Fibroblast of the aortic adventitia (primary cell): ENCODE measurements around the gene GLTPD2. TPM values are rescaled to one million over a fixed set of nuclear protein-coding genes. Genes with fewer than 3 reads are reported as not detected.
A peak's percentile ranks its signal among the peaks of the same experiment; 100 is the strongest.

Experiments used
- DNase-seq: peaks from one replicate; pipeline ENCODE4 v3.0.0-alpha.2; 2010; ENCODE audit warnings: low read depth
- H3K4me3 ChIP-seq: 2 replicates; pipeline ENCODE4 v1.5.1; 2011; ENCODE audit warnings: low read depth, mild to moderate bottlenecking, control low read depth, low read length, moderate library complexity
- total RNA-seq: library from RNA; depleted of rRNA; stranded (reverse); fragments of >200 nt; gene quantifications from 2 replicates; pipeline ENCODE4 v1.2.3, GENCODE V29; 2012; ENCODE audit warnings: low replicate concordance
- TF ChIP-seq, protein P1 (sequence below): IDR thresholded peaks from 2 replicates; pipeline ENCODE4 v1.5.1; 2011; ENCODE audit warnings: mild to moderate bottlenecking, low read length, control low read depth, inconsistent platforms; ENCODE audit not compliant: insufficient read depth

GLTPD2 gene
- total RNA-seq, result not detected in 2 replicates

DNA sequence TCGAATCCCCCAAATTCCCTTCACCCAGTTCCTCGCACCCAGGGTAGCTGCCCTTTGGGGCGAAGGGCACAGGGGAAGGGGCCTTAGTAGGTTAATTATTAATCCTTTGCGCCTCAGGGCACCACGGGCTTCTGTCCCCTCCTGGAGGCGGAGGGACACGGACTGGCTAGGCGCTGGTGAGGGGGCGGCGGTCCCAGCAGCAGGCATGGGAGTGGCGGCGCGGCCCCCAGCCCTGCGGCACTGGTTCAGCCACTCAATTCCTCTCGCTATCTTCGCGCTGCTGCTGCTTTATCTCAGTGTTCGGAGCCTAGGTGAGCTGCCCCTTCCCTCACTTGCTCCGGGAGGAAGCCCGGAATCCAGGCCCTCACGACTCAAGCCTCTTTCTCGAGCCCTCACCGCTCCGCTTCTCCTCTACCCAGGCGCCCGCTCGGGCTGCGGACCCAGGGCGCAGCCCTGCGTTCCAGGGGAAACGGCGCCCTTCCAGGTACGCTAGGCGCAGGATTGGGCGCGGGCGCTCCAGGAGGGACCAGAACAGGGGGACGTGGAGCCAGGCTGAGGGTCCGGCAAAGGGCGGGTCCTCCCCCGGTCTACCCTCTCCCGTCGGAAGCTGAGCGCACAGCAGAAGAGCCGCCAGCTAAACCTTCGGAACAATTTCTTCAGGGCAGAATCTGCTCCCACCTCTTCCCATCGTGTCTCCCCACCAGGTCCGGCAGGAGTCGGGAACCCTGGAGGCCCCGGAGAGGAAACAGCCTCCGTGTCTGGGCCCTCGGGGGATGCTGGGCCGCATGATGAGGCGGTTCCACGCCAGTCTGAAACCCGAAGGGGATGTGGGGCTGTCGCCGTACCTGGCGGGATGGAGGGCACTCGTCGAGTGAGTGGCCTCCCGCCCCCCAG, at the start of gene GLTPD2:
GLTPD2 (plus strand) TSS at position 158 of the 894 bp plus-strand sequence; CDS start at position 206, 48 bp downstream.
- peak within 1 kb of the TSS; percentile 75 for H3K4me3 ChIP-seq
- TF ChIP-seq, protein P1, sequence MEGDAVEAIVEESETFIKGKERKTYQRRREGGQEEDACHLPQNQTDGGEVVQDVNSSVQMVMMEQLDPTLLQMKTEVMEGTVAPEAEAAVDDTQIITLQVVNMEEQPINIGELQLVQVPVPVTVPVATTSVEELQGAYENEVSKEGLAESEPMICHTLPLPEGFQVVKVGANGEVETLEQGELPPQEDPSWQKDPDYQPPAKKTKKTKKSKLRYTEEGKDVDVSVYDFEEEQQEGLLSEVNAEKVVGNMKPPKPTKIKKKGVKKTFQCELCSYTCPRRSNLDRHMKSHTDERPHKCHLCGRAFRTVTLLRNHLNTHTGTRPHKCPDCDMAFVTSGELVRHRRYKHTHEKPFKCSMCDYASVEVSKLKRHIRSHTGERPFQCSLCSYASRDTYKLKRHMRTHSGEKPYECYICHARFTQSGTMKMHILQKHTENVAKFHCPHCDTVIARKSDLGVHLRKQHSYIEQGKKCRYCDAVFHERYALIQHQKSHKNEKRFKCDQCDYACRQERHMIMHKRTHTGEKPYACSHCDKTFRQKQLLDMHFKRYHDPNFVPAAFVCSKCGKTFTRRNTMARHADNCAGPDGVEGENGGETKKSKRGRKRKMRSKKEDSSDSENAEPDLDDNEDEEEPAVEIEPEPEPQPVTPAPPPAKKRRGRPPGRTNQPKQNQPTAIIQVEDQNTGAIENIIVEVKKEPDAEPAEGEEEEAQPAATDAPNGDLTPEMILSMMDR, result no peak
- no peak for DNase-seq

DNA sequence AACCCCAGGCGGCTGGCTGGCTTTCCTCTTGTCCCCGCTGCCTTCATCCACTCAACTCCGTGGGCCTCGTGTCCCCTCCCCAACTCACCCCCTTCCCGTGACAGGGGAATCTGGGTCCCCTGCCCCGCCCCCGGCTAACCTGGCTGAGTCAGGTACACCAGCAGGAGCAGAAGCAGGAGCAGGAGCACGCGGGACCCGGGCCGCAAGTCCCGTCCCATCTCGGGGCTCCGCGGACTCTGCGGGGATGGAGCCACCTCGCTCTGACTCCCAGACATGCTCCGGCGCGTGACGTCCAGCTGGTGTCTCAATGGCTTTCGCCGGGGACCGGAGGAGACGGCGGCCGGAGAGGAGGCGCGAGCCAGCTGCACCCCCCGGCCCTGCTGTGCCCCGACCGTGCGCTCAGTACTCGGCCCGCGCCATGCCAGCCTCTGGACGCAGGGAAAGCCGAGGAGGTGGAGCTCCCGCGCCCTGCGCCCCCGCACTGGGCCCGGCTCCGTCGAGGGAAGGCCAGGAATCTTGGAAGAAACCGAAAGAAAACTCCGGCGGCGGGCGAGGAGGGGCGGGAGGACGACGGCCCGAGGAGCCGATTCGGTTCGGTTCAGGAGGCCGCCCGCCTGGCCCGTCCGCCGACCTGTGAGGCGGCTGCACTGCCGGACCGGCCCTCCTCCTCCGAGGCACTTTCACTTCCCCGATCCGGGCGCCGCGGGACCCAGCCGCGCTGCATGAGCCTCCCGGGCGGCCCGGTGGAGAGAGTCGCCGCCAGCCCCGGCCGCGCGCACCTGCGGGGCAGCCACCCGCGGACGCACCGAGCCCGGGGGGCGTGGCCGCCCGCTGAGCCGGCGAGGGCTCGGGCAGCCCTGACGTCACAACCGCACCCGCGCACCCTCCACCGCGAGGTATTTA, 49.4 kb upstream of the GLTPD2 start, which contains the start of the genes CXCL16 and ZMYND15:
CXCL16 (minus strand) TSS at position 807 of the 903 bp plus-strand sequence; CDS start at position 218, 589 bp downstream.
ZMYND15 (plus strand) TSS at position 712 of the 903 bp plus-strand sequence. CDS start 716 bp downstream, outside the sequence.
- peak within 1 kb of the TSS; percentile 74 for H3K4me3 ChIP-seq
- DNase-seq, result peak; percentile 33

DNA sequence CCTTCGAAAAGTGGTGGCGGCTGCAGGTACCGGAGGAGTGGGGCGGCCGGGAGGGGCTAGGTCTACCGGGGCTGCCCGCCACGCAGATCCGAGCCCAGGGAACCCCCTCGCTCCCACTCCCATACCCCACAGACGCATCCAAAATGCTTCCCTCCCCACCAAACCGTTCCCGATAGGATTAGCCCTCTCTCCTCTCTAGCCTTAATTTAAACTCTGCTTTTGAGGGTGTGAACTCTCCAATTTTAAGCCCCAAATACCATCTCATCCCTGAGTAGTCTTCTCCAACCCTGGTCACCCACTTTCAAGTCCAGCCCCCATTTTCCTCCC, 48.8 kb upstream of the GLTPD2 start:
- DNase-seq, result no peak
- TF ChIP-seq, protein P1, result no peak

More for the DNA sequence above, 49.4 kb upstream of the GLTPD2 start, which contains the start of the genes CXCL16 and ZMYND15:
- TF ChIP-seq, protein P1, result no peak

DNA sequence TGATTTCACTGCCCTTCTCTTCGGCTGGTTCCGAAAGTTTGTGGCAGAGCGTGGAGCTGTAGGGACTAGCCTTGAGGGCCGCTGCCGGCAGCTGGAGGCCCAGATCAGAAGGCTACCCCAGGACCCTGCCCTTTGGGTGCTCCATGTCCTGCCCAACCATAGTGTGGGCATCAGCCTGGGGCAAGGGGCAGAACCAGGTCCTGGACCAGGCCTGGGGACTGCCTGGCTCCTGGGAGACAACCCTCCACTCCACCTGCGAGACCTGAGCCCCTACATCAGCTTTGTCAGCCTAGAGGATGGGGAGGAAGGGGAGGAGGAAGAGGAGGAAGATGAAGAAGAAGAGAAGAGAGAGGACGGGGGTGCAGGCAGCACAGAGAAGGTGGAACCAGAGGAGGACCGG, 48.2 kb upstream of the GLTPD2 start:
- TF ChIP-seq, protein P1, result no peak
- no peak overlapping the region for H3K4me3 ChIP-seq

More for the DNA sequence above, 48.8 kb upstream of the GLTPD2 start:
- peak overlapping the region; percentile 74 for H3K4me3 ChIP-seq

DNA sequence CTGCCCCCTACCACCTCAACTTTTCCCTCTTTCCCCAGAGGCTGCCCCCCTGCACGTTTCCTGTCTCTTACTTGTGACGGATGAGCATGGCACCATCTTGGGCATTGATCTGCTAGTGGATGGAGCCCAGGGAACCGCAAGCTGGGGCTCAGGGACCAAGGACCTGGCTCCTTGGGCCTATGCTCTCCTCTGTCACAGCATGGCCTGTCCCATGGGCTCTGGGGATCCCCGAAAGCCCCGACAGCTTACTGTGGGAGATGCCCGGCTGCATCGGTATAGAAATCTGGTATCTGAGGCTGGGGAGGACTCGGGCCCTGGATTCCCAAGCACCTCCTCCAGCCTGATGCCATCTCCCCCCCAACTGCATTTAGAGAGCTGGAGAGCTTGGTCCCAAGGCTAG, 47.2 kb upstream of the GLTPD2 start:
- TF ChIP-seq, protein P1, result no peak
- no peak for DNase-seq

More for the DNA sequence above, 48.2 kb upstream of the GLTPD2 start:
- no peak for DNase-seq

DNA sequence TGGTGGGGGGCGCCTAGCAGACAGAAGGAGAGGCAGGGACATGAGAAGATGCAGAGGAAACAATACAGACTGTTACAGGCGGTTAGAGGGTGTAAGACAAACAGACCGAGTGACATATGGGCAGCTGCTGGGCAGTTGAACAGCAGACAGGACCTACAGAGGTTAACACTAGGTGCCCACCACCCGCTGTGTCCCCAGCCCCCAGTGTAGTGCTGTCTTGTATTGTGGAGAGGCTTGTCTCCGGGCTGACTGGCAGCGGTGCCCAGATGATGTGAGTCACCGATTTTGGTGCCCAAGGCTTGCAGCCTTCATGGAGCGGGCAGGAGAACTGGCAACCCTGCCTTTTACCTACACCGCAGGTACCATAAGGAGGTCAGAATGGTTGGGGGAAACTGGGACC, 46.6 kb upstream of the GLTPD2 start:
- H3K4me3 ChIP-seq, result no peak overlapping the region
- DNase-seq, result no peak
- TF ChIP-seq, protein P1, result no peak

More for the DNA sequence above, 47.2 kb upstream of the GLTPD2 start:
- no peak overlapping the region for H3K4me3 ChIP-seq
